Measurements from ENCODE around the gene RAVER2.
"Not testable (repeated sequence)": the region's sequence is repeated elsewhere in the genome, so short reads cannot be mapped to it uniquely, and the experiment has no call there.

RAVER2 gene

GRCh38 chr1:64775113-64775512 lies 30.2 kb downstream of the RAVER2 start:
- no peak overlapping the region for H3K4me3 ChIP-seq (ENCODE audit: low read length)
- TF ChIP-seq CTCF (conservative IDR thresholded peaks at IDR 0.05; ENCODE audit: low read length), result no peak
- no peak for DNase-seq (ENCODE audit: low read depth)

GRCh38 chr1:64782044-64782443 lies 37.2 kb downstream of the RAVER2 start:
- H3K4me3 ChIP-seq (ENCODE audit: low read length); DNase-seq (ENCODE audit: low read depth): not testable (repeated sequence)

DNA sequence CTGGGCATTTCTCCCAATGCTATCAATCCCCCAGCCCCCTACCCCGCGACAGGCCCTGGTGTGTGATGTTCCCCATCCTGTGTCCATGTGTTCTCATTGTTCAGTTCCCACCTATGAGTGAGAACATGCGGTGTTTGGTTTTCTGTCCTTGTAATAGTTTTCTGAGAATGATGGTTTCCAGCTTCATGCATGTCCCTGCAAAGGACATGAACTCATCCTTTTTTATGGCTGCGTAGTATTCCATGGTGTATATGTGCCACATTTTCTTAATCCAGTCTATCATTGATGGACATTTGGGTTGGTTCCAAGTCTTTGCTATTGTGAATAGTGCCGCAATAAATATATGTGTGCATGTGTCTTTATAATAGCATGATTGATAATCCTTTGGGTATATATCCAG lies 38.0 kb downstream of the RAVER2 start:
- DNase-seq (ENCODE audit: low read depth); H3K4me3 ChIP-seq (ENCODE audit: low read length): not testable (repeated sequence)

DNA sequence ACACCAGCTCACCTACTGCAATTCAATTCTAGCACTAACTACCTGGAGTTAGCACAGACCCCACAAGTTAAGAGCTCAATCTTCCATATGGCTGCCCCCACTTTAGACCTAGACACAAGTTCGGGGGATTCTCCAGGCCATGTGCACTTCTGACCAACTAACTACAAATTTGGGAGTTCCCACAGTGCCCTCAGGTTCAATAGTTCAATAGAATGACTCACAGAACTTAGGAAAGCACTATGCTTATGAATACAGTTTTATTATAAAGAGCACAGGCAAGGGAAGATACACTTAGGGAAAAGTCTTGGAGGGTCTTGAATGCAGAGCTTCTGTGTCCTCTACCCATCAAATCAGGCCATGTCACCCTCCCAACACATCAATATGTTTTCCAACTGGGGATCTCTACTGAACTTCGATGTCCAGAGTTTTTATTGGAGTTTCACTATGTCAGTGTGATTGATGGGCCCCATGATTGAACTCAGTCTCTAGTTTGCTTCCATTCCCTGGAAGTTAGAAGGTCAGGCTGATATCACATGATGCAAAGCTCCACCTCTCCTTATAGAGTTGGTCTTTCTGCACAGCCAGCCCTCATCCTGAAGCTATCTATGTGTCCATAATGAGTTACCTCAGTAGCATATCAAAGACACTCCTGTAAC lies 46.1 kb downstream of the RAVER2 start:
- TF ChIP-seq CTCF (conservative IDR thresholded peaks at IDR 0.05; ENCODE audit: low read length), result no peak
- no peak overlapping the region for H3K4me3 ChIP-seq (ENCODE audit: low read length)
- DNase-seq (ENCODE audit: low read depth), result no peak

GRCh38 chr1:64798872-64799271 lies 54.0 kb downstream of the RAVER2 start:
- no peak overlapping the region for H3K4me3 ChIP-seq (ENCODE audit: low read length)
- no peak for DNase-seq (ENCODE audit: low read depth)
- no peak for TF ChIP-seq CTCF (conservative IDR thresholded peaks at IDR 0.05; ENCODE audit: low read length)

GRCh38 chr1:64801851-64802523 lies 57.1 kb downstream of the RAVER2 start:
- no peak overlapping the region for H3K4me3 ChIP-seq (ENCODE audit: low read length)
- TF ChIP-seq CTCF (conservative IDR thresholded peaks at IDR 0.05; ENCODE audit: low read length), result no peak
- DNase-seq (ENCODE audit: low read depth), result no peak

- no peak for TF ChIP-seq CTCF (conservative IDR thresholded peaks at IDR 0.05; ENCODE audit: low read length)
- no peak for DNase-seq (ENCODE audit: low read depth)
- no peak overlapping the region for H3K4me3 ChIP-seq (ENCODE audit: low read length)
Measured at GRCh38 chr1:64809309-64809708, 64.4 kb downstream of the RAVER2 start.

GRCh38 chr1:64810001-64810400 lies 65.1 kb downstream of the RAVER2 start:
- TF ChIP-seq CTCF (conservative IDR thresholded peaks at IDR 0.05; ENCODE audit: low read length), result no peak
- DNase-seq (ENCODE audit: low read depth), result no peak

More at GRCh38 chr1:64810001-64810400, 65.1 kb downstream of the RAVER2 start:
- H3K4me3 ChIP-seq (ENCODE audit: low read length), result no peak overlapping the region

Data from AG10803 (cell line).